ENCODE data around the gene CFAP100.

DNA sequence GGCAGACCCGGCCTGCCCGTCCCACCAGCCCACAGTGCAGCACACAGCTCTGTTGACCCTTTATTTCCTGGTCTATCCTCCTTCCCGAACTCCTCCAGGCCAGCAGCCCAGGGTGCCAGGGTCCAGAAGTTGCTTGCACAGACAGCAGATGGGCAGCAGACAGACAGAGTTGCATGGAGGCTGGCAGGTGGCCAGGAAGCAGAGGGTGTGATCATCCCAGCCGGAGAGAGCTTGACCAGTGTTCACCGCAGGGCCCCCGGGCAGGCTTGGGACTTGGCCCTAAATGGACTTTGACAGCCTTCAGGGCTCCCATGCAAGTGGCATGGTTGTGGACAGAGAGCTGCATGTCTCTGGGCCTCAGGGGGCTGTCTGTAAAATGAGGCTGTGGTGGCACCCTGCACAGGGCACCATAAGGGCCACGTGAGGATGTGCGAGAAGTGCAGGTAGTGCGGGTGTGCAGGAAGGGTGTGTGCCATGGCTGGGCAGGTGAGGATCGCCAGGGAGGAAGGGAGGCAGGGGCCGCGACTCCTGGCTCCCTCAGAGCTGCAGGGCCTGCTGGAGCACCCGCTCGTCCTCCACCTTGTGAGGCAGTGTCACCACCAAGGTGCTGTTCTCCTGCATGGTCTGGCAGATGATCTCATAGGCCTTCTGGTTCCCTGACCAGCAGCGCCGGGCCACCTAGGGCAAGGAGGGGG, 87.2 kb downstream of the CFAP100 start:
- TF ChIP-seq, protein P1, sequence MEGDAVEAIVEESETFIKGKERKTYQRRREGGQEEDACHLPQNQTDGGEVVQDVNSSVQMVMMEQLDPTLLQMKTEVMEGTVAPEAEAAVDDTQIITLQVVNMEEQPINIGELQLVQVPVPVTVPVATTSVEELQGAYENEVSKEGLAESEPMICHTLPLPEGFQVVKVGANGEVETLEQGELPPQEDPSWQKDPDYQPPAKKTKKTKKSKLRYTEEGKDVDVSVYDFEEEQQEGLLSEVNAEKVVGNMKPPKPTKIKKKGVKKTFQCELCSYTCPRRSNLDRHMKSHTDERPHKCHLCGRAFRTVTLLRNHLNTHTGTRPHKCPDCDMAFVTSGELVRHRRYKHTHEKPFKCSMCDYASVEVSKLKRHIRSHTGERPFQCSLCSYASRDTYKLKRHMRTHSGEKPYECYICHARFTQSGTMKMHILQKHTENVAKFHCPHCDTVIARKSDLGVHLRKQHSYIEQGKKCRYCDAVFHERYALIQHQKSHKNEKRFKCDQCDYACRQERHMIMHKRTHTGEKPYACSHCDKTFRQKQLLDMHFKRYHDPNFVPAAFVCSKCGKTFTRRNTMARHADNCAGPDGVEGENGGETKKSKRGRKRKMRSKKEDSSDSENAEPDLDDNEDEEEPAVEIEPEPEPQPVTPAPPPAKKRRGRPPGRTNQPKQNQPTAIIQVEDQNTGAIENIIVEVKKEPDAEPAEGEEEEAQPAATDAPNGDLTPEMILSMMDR (IDR thresholded peaks at IDR 0.05) = no peak
- no peak for TF ChIP-seq POLR2AphosphoS5 (IDR thresholded peaks at IDR 0.05)

Measured in transverse colon (tissue), 4 donors.